Neuronal stem cell (in vitro differentiated cells): ENCODE data around the gene MOB4.
A peak's percentile ranks its signal among the peaks of the same experiment; 100 is the strongest.
"Not testable (repeated sequence)": the region's sequence is repeated elsewhere in the genome, so short reads cannot be mapped to it uniquely, and the experiment has no call there.

Experiments
- DNase-seq: peaks from one replicate; pipeline ENCODE4 v3.0.0-alpha.2; 2013; ENCODE audit warnings: low spot score
- H2AFZ ChIP-seq: one replicate; pipeline ENCODE4 v1.6.1; 2013; ENCODE audit warnings: mild to moderate bottlenecking, low read length, inconsistent platforms
- H2AK5ac ChIP-seq: 2 replicates; pipeline ENCODE4 v1.6.1; 2013; ENCODE audit warnings: low read depth, mild to moderate bottlenecking, inconsistent platforms, low read length, moderate library complexity, mixed read lengths
- H2BK120ac ChIP-seq: 2 replicates; pipeline ENCODE4 v1.6.1; 2013; ENCODE audit warnings: low read depth, mild to moderate bottlenecking, inconsistent platforms, low read length, moderate library complexity, mixed read lengths
- H2BK12ac ChIP-seq: one replicate; pipeline ENCODE4 v1.6.1; 2013; ENCODE audit warnings: low read length, inconsistent platforms
- H2BK15ac ChIP-seq: 2 replicates; pipeline ENCODE4 v1.6.1; 2013; ENCODE audit warnings: mild to moderate bottlenecking, low read length, inconsistent platforms, mixed read lengths
- H2BK5ac ChIP-seq: one replicate; pipeline ENCODE4 v1.6.1; 2013; ENCODE audit warnings: inconsistent platforms, mild to moderate bottlenecking, low read length, moderate library complexity
- H3K14ac ChIP-seq: one replicate; pipeline ENCODE4 v1.6.1; 2013; ENCODE audit warnings: low read length, inconsistent platforms
- H3K18ac ChIP-seq: 2 replicates; pipeline ENCODE4 v1.6.1; 2013; ENCODE audit warnings: low read length, inconsistent platforms
- H3K23ac ChIP-seq: 2 replicates; pipeline ENCODE4 v1.6.1; 2013; ENCODE audit warnings: low read depth, mild to moderate bottlenecking, mixed read lengths, low read length, inconsistent platforms; ENCODE audit not compliant: poor library complexity
- H3K27ac ChIP-seq: replicated peaks from 3 replicates; pipeline ENCODE4 v1.5.1; 2013; ENCODE audit warnings: low read length, inconsistent platforms
- H3K27me3 ChIP-seq, 3 experiments: 2 replicates each; pipeline ENCODE4 v1.6.1; 2013; ENCODE audit warnings: low read length in 3 of 3, mild to moderate bottlenecking in 2 of 3, inconsistent platforms in 1 of 3, low read depth in 1 of 3, mixed read lengths in 1 of 3, moderate library complexity in 1 of 3; ENCODE audit not compliant: control insufficient read depth in 3 of 3, insufficient read depth in 3 of 3
- H3K36me3 ChIP-seq, 2 donors: replicated peaks in 1 of 2; 2 replicates each; pipeline ENCODE4 v1.6.1; 2013; ENCODE audit warnings: low read length in 2 of 2; ENCODE audit not compliant: control insufficient read depth in 2 of 2, insufficient read depth in 2 of 2
- H3K4ac ChIP-seq: 2 replicates; pipeline ENCODE4 v1.6.1; 2013; ENCODE audit warnings: inconsistent platforms, mild to moderate bottlenecking, low read length, moderate library complexity
- H3K4me1 ChIP-seq, 2 donors: 1 replicate in 1 of 2; 2 replicates in 1 of 2; pipeline ENCODE4 v1.6.1; 2013; ENCODE audit warnings: low read length in 2 of 2, low read depth in 1 of 2; ENCODE audit not compliant: control insufficient read depth in 2 of 2, insufficient read depth in 1 of 2
- H3K4me2 ChIP-seq: one replicate; pipeline ENCODE4 v1.6.1; 2013; ENCODE audit warnings: mild to moderate bottlenecking, low read length, inconsistent platforms; ENCODE audit not compliant: insufficient read depth, poor library complexity, severe bottlenecking
- H3K4me3 ChIP-seq, 2 donors: 2 replicates each; pipeline ENCODE4 v1.5.1; 2013; ENCODE audit warnings: low read length in 2 of 2, mild to moderate bottlenecking in 2 of 2, inconsistent platforms in 1 of 2, moderate library complexity in 1 of 2
- H3K79me1 ChIP-seq: one replicate; pipeline ENCODE4 v1.6.1; 2013; ENCODE audit warnings: low read depth, mild to moderate bottlenecking, inconsistent platforms, low read length, moderate library complexity
- H3K9ac ChIP-seq: one replicate; pipeline ENCODE4 v1.6.1; 2013; ENCODE audit warnings: mild to moderate bottlenecking, low read depth, low read length, inconsistent platforms; ENCODE audit not compliant: poor library complexity
- H3K9me3 ChIP-seq, 2 donors: replicated peaks in 1 of 2; 2 replicates each; pipeline versions ENCODE3 to v1.6.1; 2013; ENCODE audit warnings: low read length in 2 of 2, mild to moderate bottlenecking in 2 of 2, inconsistent platforms in 1 of 2, low read depth in 1 of 2, mixed read lengths in 1 of 2, moderate library complexity in 1 of 2; ENCODE audit not compliant: control insufficient read depth in 2 of 2, insufficient read depth in 1 of 2
- H4K8ac ChIP-seq: one replicate; pipeline ENCODE4 v1.6.1; 2013; ENCODE audit warnings: low read depth, mild to moderate bottlenecking, inconsistent platforms, low read length, moderate library complexity
- H4K91ac ChIP-seq: one replicate; pipeline ENCODE4 v1.6.1; 2013; ENCODE audit warnings: low read length, low read depth, mild to moderate bottlenecking, inconsistent platforms; ENCODE audit not compliant: poor library complexity
- WGBS, 2 donors: extraction: QIAGEN DNeasy Blood & Tissue Kit; methylation state at CpG; one replicate each; pipeline ENCODE4 v1.1.7; 2013; ENCODE audit warnings: missing lambda C conversion rate in 2 of 2, mixed read lengths in 1 of 2; ENCODE audit not compliant: insufficient read length in 2 of 2, insufficient replicate concordance in 1 of 2; ENCODE audit errors: extremely low coverage in 2 of 2; 5-methylcytosine and 5-hydroxymethylcytosine counted together

MOB4 gene

DNA sequence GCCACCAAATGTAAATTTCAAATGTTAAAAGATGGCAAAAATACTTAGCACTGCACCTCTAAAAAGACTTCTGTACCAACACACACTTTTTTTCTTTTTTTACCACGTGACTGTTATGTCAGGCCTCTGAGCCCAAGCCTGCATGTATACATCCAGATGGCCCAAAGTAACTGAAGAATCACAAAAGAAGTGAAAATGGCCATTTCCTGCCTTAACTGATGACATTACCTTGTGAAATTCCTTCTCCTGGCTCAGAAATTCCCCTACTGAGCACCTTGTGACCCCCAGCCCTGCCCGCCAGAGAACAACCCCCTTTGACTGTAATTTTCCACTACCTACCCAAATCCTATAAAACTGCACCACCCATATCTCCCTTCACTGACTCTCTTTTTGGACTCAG is 62.4 kb downstream of the MOB4 start:
- not testable (repeated sequence) for H2BK15ac ChIP-seq, H3K27me3 ChIP-seq, H3K23ac ChIP-seq, H3K9ac ChIP-seq, H3K4me1 ChIP-seq, H3K14ac ChIP-seq, H3K27ac ChIP-seq, H2BK120ac ChIP-seq, H4K91ac ChIP-seq, H3K4me3 ChIP-seq, H3K36me3 ChIP-seq, H2BK5ac ChIP-seq, H2AK5ac ChIP-seq, H3K79me1 ChIP-seq, H3K18ac ChIP-seq, DNase-seq, H2AFZ ChIP-seq, H2BK12ac ChIP-seq, H3K4ac ChIP-seq, H4K8ac ChIP-seq, H3K4me2 ChIP-seq
- WGBS, 2 donors: no CpG with 5 or more reads among the region's 2 CpGs
- peaks cover 2 to 19% of the 10 kb centered on the region in 2 donors for H3K9me3 ChIP-seq

DNA sequence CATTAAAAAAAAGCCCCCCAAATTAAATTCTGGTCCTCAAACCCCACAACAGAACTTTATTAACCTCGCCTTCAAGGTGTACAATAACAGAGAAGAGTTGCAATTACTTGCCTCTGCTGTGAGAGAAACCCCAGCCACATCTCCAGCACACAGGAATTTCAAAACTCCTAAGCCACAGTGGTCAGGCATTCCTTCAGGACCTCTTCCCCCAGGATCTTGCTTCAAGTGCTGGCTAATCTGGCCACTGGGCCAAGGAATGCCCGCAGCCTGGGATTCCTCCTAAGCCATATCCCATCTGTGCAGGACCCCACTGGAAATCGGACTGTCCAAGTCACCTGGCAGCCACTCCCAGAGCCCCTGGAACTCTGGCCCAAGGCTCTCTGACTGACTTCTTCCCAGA is 64.3 kb downstream of the MOB4 start:
- H4K8ac ChIP-seq, H3K4me2 ChIP-seq, H2BK15ac ChIP-seq, H2AFZ ChIP-seq, H3K4me1 ChIP-seq, H3K23ac ChIP-seq, H3K79me1 ChIP-seq, H3K9me3 ChIP-seq, H3K9ac ChIP-seq, H3K36me3 ChIP-seq, H2BK120ac ChIP-seq, DNase-seq, H3K27me3 ChIP-seq, H4K91ac ChIP-seq, H3K27ac ChIP-seq, H3K14ac ChIP-seq, H3K18ac ChIP-seq, H2BK5ac ChIP-seq, H3K4me3 ChIP-seq, H3K4ac ChIP-seq, H2AK5ac ChIP-seq, H2BK12ac ChIP-seq: not testable (repeated sequence)
- no CpG with 5 or more reads among the region's 3 CpGs for WGBS, 2 donors

DNA sequence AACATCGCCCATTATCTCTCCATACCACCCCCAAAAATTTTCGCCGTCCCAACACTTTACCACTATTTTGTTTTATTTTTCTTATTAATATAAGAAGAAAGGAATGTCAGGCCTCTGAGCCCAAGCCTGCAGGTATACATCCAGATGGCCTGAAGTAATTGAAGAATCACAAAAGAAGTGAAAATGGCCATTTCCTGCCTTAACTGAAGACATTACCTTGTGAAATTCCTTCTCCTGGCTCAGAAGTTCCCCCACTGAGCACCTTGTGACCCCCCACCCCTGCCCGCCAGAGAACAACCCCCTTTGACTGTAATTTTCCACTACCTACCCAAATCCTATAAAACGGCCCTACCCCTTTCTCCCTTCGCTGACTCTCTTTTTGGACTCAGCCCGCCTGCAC is 71.4 kb downstream of the MOB4 start:
- not testable (repeated sequence) for H2BK12ac ChIP-seq, H3K27me3 ChIP-seq, H3K4me2 ChIP-seq, H3K9ac ChIP-seq, H3K27ac ChIP-seq, H3K9me3 ChIP-seq, H2BK120ac ChIP-seq, H3K23ac ChIP-seq, H2AFZ ChIP-seq, H3K4me1 ChIP-seq, H2BK15ac ChIP-seq, H3K79me1 ChIP-seq, H3K14ac ChIP-seq, H4K91ac ChIP-seq, H3K18ac ChIP-seq, H2BK5ac ChIP-seq, H3K36me3 ChIP-seq, H3K4ac ChIP-seq, H2AK5ac ChIP-seq, H4K8ac ChIP-seq, DNase-seq, H3K4me3 ChIP-seq
- WGBS, 2 donors: no CpG with 5 or more reads among the region's 7 CpGs

DNA sequence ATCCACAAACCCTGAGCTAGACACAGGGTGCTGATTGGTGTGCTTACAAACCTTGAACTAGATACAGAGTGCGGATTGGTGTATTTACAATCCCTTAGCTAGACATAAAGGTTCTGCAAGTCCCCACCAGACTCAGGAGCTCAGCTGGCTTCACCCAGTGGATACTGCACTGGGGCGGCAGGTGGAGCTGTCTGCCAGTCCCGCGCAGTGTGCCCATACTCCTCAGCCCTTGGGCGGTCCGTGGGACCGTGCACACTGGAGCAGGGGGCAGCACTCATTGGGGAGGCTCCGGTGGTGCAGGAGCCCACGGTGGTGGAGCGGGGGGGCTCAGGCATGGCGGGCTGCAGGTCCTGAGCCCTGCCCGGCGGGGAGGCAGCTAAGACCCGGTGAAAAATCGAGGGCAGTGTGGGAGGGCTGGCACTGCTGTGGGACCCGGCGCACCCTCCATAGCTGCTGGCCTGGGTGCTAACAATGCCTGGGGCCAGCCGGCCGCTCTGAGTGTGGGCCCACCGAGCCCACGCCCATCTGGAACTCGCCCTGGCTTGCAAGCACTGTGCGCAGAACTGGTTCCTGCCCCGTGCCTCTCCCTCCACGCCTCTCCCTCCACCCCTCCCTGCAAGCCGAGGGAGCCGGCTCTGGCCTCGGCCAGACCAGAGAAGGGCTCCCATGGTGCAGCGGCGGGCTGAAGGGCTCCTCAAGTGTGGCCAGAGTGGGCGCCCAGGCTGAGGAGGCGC is 75.6 kb downstream of the MOB4 start:
- WGBS, 2 donors: no CpG with 5 or more reads among the region's 32 CpGs
- H4K8ac ChIP-seq: no peak overlapping the region
- peaks cover 0 to 25% of the 10 kb centered on the region in 2 donors for H3K36me3 ChIP-seq

More for the DNA sequence above, 75.6 kb downstream of the MOB4 start:
- H2AK5ac ChIP-seq: no peak overlapping the region
- peak overlapping the region; percentile 66 for H3K18ac ChIP-seq
- H2BK15ac ChIP-seq: no peak overlapping the region
- no peak for DNase-seq
- no peak overlapping the region for H3K27ac ChIP-seq
- no peak overlapping the region for H3K23ac ChIP-seq
- H3K4me2 ChIP-seq: no peak overlapping the region
- H2AFZ ChIP-seq: no peak overlapping the region
- H2BK12ac ChIP-seq: no peak overlapping the region
- H4K91ac ChIP-seq: no peak overlapping the region
- no peaks in the 10 kb centered on the region for H3K27me3 ChIP-seq
- no peak overlapping the region for H2BK5ac ChIP-seq
- H3K4ac ChIP-seq: no peak overlapping the region
- H3K79me1 ChIP-seq: no peaks in the 10 kb centered on the region
- no peak overlapping the region for H3K4me3 ChIP-seq
- no peak overlapping the region for H2BK120ac ChIP-seq
- H3K4me1 ChIP-seq: peaks cover 0 to under 1% of the 10 kb centered on the region in 2 donors
- peak overlapping the region; percentile 82 for H3K14ac ChIP-seq
- H3K9ac ChIP-seq: no peak overlapping the region
- peaks cover 0 to 12% of the 10 kb centered on the region in 2 donors for H3K9me3 ChIP-seq
